Iris pigment epithelial cell (primary cell): ENCODE results near the gene RALGPS2.

Source experiments
- DNase-seq: peaks from one replicate; pipeline ENCODE4 v3.0.0-alpha.2; 2011; ENCODE audit warnings: low read depth

RALGPS2 gene

GRCh38 chr1:178919581-178919980 lies 194.5 kb downstream of the RALGPS2 start:
- no peak for DNase-seq

DNA sequence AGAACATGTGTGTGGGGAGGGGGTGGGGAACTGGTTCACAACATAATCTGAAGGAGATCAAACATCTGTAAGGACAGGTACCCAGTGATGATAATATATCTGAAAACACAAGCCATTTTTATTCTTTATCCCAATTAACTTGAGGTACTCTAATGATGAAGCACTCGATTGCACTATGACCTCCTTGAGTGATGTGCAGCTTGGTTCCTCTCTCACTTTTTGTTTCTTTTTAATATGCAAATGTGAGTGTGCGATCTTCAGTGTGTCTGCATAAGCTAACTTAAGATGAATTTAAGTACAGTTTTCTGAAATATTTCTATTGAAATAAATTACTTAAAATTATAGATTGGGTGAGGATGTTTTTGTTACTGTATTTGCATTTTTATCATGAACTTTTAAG lies 196.5 kb downstream of the RALGPS2 start:
- no peak for DNase-seq

DNA sequence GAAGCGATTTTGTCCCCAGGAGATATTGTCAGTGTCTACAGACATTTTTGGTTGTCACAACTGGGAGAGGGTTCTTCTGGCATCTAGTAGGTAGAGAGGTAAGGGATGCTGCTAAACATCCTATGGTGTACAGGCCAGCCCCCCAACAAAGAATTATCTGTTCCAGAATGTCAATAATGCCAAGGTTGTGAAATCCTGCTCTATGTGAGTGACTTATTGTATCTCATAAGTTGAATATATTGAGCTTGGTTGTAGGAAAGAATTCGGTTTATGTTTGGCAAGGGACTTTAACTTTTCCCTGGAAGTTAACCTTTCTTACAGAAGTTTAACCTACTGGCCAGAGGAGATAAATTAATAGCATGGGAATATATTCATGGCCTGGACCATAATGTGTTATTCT lies 198.5 kb downstream of the RALGPS2 start:
- DNase-seq = no peak

GRCh38 chr1:178926046-178926445 lies 201.0 kb downstream of the RALGPS2 start:
- no peak for DNase-seq

DNA sequence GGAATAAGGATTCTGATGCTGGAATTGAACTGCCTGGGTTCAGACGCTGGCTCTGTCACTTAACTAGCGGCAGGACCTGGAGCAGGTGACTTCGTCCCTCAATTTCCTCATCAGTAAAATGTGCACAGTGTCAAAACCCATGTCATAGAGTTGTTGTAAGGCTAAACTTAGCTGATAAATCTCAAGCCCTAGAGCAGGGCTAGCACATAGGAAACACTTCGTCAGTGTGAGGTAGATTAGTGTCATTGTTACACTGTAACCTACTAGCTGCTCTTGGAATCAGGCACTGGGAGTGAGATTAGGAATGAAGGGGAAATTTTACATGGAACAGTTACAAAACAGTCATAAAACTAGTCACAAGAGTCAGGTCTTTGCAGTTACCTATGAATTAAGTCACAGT lies 202.0 kb downstream of the RALGPS2 start:
- no peak for DNase-seq

GRCh38 chr1:178928041-178928440 lies 203.0 kb downstream of the RALGPS2 start:
- DNase-seq = no peak

GRCh38 chr1:178928976-178929375 lies 203.9 kb downstream of the RALGPS2 start:
- DNase-seq = no peak

DNA sequence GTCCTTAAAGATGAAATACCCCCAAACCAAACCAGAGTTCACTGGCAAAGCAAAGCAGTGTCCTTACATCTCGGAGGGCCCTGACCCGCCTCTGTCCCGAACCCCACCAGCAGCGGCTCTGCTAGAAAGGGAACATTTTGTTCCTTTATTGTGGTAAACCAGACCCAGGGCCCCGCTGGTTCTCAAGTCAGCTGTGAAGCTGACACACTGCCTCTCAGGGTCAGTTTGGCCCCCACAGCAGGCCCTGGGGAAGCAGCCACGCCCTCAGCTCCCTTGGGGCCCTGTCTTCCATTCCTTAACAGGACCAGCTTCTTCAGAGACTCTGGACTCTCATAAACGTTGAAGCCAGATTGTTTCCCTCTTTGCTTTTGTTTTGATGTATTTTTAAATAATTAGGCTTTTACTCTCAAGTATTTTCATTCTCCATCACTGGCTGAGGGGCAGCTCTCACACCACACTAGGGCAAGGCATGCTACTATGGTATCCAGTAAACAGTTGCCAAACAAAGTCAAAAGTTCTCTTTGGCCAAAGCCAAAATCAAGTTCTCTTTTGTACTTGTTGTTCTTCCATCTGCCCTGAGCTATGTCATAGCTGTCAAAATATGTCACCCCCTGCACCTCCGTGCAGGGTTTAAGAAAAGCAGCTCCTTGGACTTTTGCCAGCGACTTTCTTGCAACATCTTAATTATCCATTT lies 207.0 kb downstream of the RALGPS2 start:
- peak; percentile 81 for DNase-seq

DNA sequence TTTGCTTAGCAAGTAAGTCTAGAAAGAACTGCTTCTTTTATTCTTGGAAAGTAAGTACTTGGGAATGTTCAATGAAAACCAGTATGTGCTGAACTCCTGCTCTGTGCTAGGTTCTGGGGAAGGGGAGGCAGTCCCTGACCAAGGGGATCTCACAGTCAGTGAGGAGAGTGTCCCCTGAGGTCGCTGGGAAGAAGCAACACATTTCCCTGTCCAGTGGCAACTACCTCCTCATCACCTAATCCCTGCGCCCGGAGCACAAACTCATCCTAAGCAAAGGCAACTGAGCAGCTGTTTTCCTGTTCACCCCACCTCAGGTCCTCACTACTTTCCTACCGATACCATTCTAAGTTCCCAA lies 207.5 kb downstream of the RALGPS2 start:
- no peak for DNase-seq

DNA sequence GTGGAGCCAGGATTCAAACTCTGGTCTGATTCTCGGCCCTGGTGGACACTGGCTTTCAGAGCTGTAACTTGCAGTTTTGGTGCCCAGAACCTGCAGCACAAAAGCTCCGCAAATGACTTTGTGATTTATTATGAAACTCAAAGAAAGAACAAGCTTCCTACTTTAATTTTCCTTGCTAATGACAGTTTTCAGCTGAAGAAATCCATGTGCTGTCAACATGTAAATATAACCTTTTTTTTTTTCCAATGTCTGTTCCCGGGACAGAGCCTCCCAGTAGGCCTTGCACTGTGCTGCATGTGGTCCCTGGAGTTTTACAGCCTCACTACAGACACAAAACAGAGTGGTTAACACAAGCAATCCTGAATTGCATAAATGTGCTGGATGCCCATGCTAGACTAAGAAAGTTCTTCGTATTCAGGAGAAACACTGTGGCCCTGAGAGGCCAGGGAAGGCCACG lies 208.1 kb downstream of the RALGPS2 start:
- no peak for DNase-seq

DNA sequence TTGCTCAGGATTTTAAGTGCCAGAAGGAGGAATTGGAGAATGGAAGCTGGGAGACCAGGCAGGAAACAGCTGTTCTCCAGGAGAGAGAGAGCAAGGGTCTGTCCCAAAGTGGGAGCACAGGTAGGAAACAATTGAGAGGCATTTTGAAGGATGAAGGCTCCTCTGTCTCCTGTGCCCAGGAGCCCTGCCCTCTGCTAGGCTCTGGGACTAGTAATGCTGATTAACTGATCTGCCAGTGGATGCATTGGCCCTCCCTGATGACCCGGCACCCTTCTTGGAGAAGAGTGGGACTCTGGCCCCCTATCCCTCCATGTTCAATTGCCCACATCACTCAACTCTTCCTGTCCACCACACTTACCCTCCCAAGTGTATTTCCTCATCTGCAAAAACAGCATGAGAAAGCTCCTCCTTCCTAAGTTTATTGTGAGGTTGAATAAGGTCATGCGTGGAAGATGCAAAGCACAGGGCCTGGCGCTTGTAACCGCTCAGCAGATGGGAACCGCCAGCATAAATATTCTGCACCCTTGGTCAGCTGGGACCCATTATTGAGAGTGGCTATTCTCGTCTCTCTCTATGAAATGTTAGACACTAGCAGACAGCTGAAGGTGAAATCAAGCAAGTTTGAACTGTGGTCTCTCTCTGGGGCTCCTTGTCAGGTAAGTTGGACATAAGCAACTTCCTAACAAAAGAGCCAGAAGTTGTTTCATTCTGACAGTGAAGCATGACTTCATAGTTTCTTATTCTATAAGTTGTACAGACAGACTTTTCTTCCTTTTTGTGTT lies 208.9 kb downstream of the RALGPS2 start:
- DNase-seq = no peak

GRCh38 chr1:178934546-178934945 lies 209.5 kb downstream of the RALGPS2 start:
- no peak for DNase-seq

- no peak for DNase-seq
Measured at GRCh38 chr1:178935610-178936009, 210.6 kb downstream of the RALGPS2 start.

DNA sequence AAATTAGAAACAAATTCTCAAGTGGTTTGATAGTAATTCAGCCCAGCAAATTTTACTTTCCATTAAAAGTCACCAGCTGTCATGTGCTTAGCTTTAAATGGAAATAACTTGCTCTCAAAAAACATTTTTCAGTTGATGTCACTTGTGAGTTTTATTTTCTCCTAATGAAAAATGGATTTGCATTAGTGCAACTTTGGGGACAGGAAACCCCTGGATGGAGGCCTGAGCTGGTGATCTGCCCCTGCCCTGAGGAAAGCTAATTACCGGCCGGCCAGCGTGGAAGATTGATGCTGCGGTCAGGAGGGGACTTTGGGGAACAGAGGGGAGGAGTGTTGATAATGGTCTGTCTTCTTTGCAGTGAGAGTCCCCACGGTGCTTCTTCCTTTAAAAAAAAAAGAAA lies 212.7 kb downstream of the RALGPS2 start:
- no peak for DNase-seq

GRCh38 chr1:178938101-178938958 lies 213.3 kb downstream of the RALGPS2 start:
- no peak for DNase-seq

- peak; percentile 34 for DNase-seq
Measured at GRCh38 chr1:178938959-178939317, 213.9 kb downstream of the RALGPS2 start.

- DNase-seq = no peak
Measured at GRCh38 chr1:178939338-178940067, 214.5 kb downstream of the RALGPS2 start.

- peak; percentile 18 for DNase-seq
Measured at GRCh38 chr1:178940068-178940765, 215.2 kb downstream of the RALGPS2 start.

DNA sequence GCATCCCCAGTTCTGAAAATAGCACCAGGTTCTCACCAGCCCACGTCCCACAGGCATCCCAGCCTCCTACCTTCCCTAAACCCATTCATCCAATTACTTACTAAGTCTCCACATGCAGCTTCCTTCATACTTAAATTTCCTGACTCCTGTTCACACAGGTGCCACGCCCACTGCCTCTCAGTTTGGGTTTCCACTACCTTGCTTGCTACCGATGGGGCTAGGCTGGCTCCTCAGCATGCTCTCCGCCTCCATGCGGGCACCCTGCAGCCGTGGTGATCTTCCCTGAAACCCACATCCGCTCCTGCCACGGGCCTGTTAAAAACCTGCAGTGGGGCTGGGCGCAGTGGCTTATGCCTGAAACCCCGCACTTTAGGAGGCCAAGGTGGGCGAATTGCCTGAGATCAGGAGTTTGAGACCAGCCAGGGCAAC lies 216.2 kb downstream of the RALGPS2 start:
- no peak for DNase-seq

DNA sequence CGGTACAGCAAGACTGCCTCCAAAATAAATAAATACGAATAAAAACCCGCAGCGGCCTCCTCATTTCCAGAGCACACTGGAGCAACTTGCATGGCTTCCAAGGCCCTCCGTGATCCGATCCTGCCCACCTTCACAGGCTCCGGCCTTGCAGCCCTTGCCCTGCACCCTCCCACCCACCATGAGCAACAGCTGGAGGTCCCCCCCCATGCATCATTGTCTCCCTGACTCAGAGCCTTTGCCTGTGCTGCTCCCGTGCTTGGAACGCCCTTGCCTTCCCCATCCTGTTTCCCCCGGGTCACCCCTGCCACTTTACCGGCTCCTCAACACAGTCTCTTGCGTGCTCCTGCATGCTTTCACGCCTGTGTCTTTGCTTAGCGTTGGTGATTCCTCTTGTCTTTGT lies 216.8 kb downstream of the RALGPS2 start:
- DNase-seq = no peak
